ENCODE results near the gene SEMA3G.

The SEMA3G gene

GRCh38 chr3:52441772-52442332 is 3.1 kb downstream of the SEMA3G start:
- Histone ChIP-seq H3K9ac (ENCODE audit: low read depth, low read length) (no peak overlapping the region), H3K9me3 (ENCODE audit: insufficient read depth, low read length, severe bottlenecking) (no peaks in the 10 kb centered on the region), H3K4me1 (ENCODE audit: insufficient read depth, low read length) (0 out of 2 replicates have a peak, but pooled peaks cover 3% of the 10 kb centered on the region), H3K27ac (ENCODE audit: low read length) (no peak overlapping the region), H3K27me3 (ENCODE audit: insufficient read depth, low read length, poor library complexity) (no peaks in the 10 kb centered on the region), H3K4me2 (ENCODE audit: insufficient read depth, low read length) (no peak overlapping the region), H2AFZ (ENCODE audit: low read depth, low read length) (no peak overlapping the region), H4K20me1 (ENCODE audit: insufficient read depth, low read length) (no peaks in the 10 kb centered on the region), H3K36me3 (ENCODE audit: insufficient read depth, low read length) (no peaks in the 10 kb centered on the region), H3K79me2 (ENCODE audit: insufficient read depth, low read length) (no peaks in the 10 kb centered on the region), H3K4me3 (ENCODE audit: low read depth in 1 of 2, low read length in 2 of 2) (no peak overlapping the region)
- no peak for DNase-seq
- TF ChIP-seq, protein P1, sequence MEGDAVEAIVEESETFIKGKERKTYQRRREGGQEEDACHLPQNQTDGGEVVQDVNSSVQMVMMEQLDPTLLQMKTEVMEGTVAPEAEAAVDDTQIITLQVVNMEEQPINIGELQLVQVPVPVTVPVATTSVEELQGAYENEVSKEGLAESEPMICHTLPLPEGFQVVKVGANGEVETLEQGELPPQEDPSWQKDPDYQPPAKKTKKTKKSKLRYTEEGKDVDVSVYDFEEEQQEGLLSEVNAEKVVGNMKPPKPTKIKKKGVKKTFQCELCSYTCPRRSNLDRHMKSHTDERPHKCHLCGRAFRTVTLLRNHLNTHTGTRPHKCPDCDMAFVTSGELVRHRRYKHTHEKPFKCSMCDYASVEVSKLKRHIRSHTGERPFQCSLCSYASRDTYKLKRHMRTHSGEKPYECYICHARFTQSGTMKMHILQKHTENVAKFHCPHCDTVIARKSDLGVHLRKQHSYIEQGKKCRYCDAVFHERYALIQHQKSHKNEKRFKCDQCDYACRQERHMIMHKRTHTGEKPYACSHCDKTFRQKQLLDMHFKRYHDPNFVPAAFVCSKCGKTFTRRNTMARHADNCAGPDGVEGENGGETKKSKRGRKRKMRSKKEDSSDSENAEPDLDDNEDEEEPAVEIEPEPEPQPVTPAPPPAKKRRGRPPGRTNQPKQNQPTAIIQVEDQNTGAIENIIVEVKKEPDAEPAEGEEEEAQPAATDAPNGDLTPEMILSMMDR (IDR thresholded peaks at IDR 0.05; ENCODE audit: borderline replicate concordance, extremely low read depth, low read length, poor library complexity, severe bottlenecking): no peak
- TF ChIP-seq EZH2 (IDR thresholded peaks at IDR 0.05; ENCODE audit: borderline replicate concordance, low read depth, low read length, severe bottlenecking): no peak
- ATAC-seq (ENCODE audit: insufficient read depth, low read depth): no peak

- H3K9ac ChIP-seq (ENCODE audit: low read depth, low read length): no peak overlapping the region
- no peaks in the 10 kb centered on the region for H3K27me3 ChIP-seq (ENCODE audit: insufficient read depth, low read length, poor library complexity)
- H2AFZ ChIP-seq (ENCODE audit: low read depth, low read length): no peak overlapping the region
- no peak for DNase-seq
- no peak for ATAC-seq (ENCODE audit: insufficient read depth, low read depth)
- H3K4me2 ChIP-seq (ENCODE audit: insufficient read depth, low read length): no peak overlapping the region
- no peaks in the 10 kb centered on the region for H3K79me2 ChIP-seq (ENCODE audit: insufficient read depth, low read length)
- no peak overlapping the region for H3K27ac ChIP-seq (ENCODE audit: low read length)
- TF ChIP-seq, protein P1 (IDR thresholded peaks at IDR 0.05; ENCODE audit: borderline replicate concordance, extremely low read depth, low read length, poor library complexity, severe bottlenecking): no peak
- no peak for TF ChIP-seq EZH2 (IDR thresholded peaks at IDR 0.05; ENCODE audit: borderline replicate concordance, low read depth, low read length, severe bottlenecking)
- no peaks in the 10 kb centered on the region for H4K20me1 ChIP-seq (ENCODE audit: insufficient read depth, low read length)
- H3K36me3 ChIP-seq (ENCODE audit: insufficient read depth, low read length): no peaks in the 10 kb centered on the region
- H3K9me3 ChIP-seq (ENCODE audit: insufficient read depth, low read length, severe bottlenecking): no peaks in the 10 kb centered on the region
- H3K4me3 ChIP-seq (ENCODE audit: low read depth in 1 of 2, low read length in 2 of 2): no peak overlapping the region
- H3K4me1 ChIP-seq (ENCODE audit: insufficient read depth, low read length): no peaks in the 10 kb centered on the region
These were observed 3.7 kb downstream of the SEMA3G start for GRCh38 chr3:52441091-52441771.

DNA sequence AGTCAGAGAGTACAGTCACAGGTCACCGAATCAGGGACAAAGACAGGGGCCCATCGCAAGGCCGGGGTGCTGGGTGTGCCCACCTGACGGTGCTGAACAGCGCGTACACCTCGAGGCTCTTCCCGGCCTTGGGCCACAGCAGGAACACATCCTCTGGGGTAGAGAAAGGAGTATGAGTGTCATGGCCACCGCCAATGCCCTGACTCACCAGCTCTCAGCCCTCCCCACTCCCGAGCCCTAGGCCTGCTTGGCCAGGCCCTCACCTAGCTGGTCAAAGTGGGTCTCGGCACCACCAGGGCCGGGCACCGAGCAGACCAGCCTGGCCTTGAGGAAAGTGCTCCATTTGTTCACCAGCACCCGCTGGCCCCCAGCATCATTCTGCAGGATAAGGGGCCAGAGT is 4.2 kb downstream of the SEMA3G start:
- Histone ChIP-seq H3K27ac (ENCODE audit: low read length) (no peak overlapping the region), H3K4me1 (ENCODE audit: insufficient read depth, low read length) (no peaks in the 10 kb centered on the region), H3K9ac (ENCODE audit: low read depth, low read length) (no peak overlapping the region), H3K4me3 (ENCODE audit: low read depth in 1 of 2, low read length in 2 of 2) (no peak overlapping the region), H3K4me2 (ENCODE audit: insufficient read depth, low read length) (no peak overlapping the region), H4K20me1 (ENCODE audit: insufficient read depth, low read length) (no peaks in the 10 kb centered on the region), H3K79me2 (ENCODE audit: insufficient read depth, low read length) (no peaks in the 10 kb centered on the region), H3K27me3 (ENCODE audit: insufficient read depth, low read length, poor library complexity) (no peaks in the 10 kb centered on the region), H2AFZ (ENCODE audit: low read depth, low read length) (no peak overlapping the region), H3K36me3 (ENCODE audit: insufficient read depth, low read length) (no peaks in the 10 kb centered on the region), H3K9me3 (ENCODE audit: insufficient read depth, low read length, severe bottlenecking) (no peaks in the 10 kb centered on the region)
- ATAC-seq (ENCODE audit: insufficient read depth, low read depth) (no peak), DNase-seq (no peak)
- TF ChIP-seq EZH2 (IDR thresholded peaks at IDR 0.05; ENCODE audit: borderline replicate concordance, low read depth, low read length, severe bottlenecking): no peak

DNA sequence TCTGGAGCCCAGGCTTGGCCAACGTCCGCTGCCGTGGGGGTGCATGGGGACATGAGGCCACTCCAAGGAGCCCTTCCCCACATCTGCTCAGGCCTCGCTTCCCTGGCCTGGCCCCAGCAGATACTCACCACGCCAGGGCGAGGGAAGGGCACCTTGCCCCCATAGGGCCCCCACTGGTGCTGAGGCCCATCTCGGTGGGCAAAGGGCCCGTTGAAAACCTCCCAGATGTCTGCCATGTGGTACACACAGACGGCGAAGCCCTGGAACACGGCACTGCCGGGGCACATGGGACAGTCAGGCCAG is 4.7 kb downstream of the SEMA3G start:
- no peaks in the 10 kb centered on the region for H3K9me3 ChIP-seq (ENCODE audit: insufficient read depth, low read length, severe bottlenecking)
- H3K36me3 ChIP-seq (ENCODE audit: insufficient read depth, low read length): no peaks in the 10 kb centered on the region
- no peaks in the 10 kb centered on the region for H3K79me2 ChIP-seq (ENCODE audit: insufficient read depth, low read length)
- no peak for ATAC-seq (ENCODE audit: insufficient read depth, low read depth)
- H3K4me2 ChIP-seq (ENCODE audit: insufficient read depth, low read length): no peak overlapping the region
- TF ChIP-seq, protein P1 (IDR thresholded peaks at IDR 0.05; ENCODE audit: borderline replicate concordance, extremely low read depth, low read length, poor library complexity, severe bottlenecking): no peak
- TF ChIP-seq EZH2 (IDR thresholded peaks at IDR 0.05; ENCODE audit: borderline replicate concordance, low read depth, low read length, severe bottlenecking): no peak
- H3K27ac ChIP-seq (ENCODE audit: low read length): no peak overlapping the region
- H4K20me1 ChIP-seq (ENCODE audit: insufficient read depth, low read length): no peaks in the 10 kb centered on the region
- H3K9ac ChIP-seq (ENCODE audit: low read depth, low read length): no peak overlapping the region
- DNase-seq: no peak
- no peaks in the 10 kb centered on the region for H3K27me3 ChIP-seq (ENCODE audit: insufficient read depth, low read length, poor library complexity)
- H3K4me3 ChIP-seq (ENCODE audit: low read depth in 1 of 2, low read length in 2 of 2): no peak overlapping the region
- H3K4me1 ChIP-seq (ENCODE audit: insufficient read depth, low read length): no peaks in the 10 kb centered on the region
- no peak overlapping the region for H2AFZ ChIP-seq (ENCODE audit: low read depth, low read length)
